ENCODE results near the gene GTF2H2C. TPM values are rescaled to one million over a fixed set of nuclear protein-coding genes. Genes with fewer than 3 reads are reported as not detected.

GTF2H2C gene
- total and polyA plus RNA-seq, 4 donors: 8.7 to 38.4 (median 19.5) TPM

- no peak overlapping the region for H3K4me3 ChIP-seq (ENCODE audit: low read depth in 1 of 3, low read length in 3 of 3)
- H3K4me1 ChIP-seq (ENCODE audit: control insufficient read depth in 4 of 4, insufficient read depth in 4 of 4, low read length in 3 of 4): peaks cover 0 to 4% (median 0%) of the 10 kb centered on the region in 4 donors
- H3K9ac ChIP-seq (ENCODE audit: low read depth in 1 of 2, low read length in 2 of 2): no peak overlapping the region
- DNase-seq (ENCODE audit: low spot score): no peak
- no peaks in the 10 kb centered on the region for H3K27me3 ChIP-seq (ENCODE audit: control insufficient read depth in 4 of 4, insufficient read depth in 4 of 4, low read length in 3 of 4)
- WGBS: 82% methylated on average over 5 of the region's 5 CpGs
- H3K27ac ChIP-seq (ENCODE audit: low read depth in 1 of 2, low read length in 2 of 2): no peak overlapping the region
- no peak for TF ChIP-seq RXRA (IDR thresholded peaks at IDR 0.05)
- TF ChIP-seq REST (IDR thresholded peaks at IDR 0.05): no peak
- TF ChIP-seq, protein P1, sequence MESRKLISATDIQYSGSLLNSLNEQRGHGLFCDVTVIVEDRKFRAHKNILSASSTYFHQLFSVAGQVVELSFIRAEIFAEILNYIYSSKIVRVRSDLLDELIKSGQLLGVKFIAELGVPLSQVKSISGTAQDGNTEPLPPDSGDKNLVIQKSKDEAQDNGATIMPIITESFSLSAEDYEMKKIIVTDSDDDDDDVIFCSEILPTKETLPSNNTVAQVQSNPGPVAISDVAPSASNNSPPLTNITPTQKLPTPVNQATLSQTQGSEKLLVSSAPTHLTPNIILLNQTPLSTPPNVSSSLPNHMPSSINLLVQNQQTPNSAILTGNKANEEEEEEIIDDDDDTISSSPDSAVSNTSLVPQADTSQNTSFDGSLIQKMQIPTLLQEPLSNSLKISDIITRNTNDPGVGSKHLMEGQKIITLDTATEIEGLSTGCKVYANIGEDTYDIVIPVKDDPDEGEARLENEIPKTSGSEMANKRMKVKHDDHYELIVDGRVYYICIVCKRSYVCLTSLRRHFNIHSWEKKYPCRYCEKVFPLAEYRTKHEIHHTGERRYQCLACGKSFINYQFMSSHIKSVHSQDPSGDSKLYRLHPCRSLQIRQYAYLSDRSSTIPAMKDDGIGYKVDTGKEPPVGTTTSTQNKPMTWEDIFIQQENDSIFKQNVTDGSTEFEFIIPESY (IDR thresholded peaks at IDR 0.05): no peak
- no peak for TF ChIP-seq FOXA2 (IDR thresholded peaks at IDR 0.05)
- TF ChIP-seq, protein P2, sequence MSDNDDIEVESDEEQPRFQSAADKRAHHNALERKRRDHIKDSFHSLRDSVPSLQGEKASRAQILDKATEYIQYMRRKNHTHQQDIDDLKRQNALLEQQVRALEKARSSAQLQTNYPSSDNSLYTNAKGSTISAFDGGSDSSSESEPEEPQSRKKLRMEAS (IDR thresholded peaks at IDR 0.05): no peak
- no peak for TF ChIP-seq FOXA1 (IDR thresholded peaks at IDR 0.05)
- TF ChIP-seq HNF4G (IDR thresholded peaks at IDR 0.05): no peak
- TF ChIP-seq TAF1 (conservative IDR thresholded peaks at IDR 0.05): no peak
- no peak for TF ChIP-seq YY1 (IDR thresholded peaks at IDR 0.05)
- no peak for TF ChIP-seq ATF3 (IDR thresholded peaks at IDR 0.05)
- no peak for TF ChIP-seq HNF4A (conservative IDR thresholded peaks at IDR 0.05)
- TF ChIP-seq JUND (IDR thresholded peaks at IDR 0.05): no peak
- no peak for TF ChIP-seq GABPA (IDR thresholded peaks at IDR 0.05 in 1 of 2, conservative IDR thresholded peaks at IDR 0.05 in 1 of 2)
- TF ChIP-seq EGR1 (IDR thresholded peaks at IDR 0.05; ENCODE audit: low read depth in 2 of 2): no peak
- TF ChIP-seq CTCF (IDR thresholded peaks at IDR 0.05; ENCODE audit: low read depth, low read length, missing input control): no peak
- no peak for TF ChIP-seq RAD21 (IDR thresholded peaks at IDR 0.05)
- TF ChIP-seq NR2F2 (IDR thresholded peaks at IDR 0.05): no peak
- TF ChIP-seq SP1 (IDR thresholded peaks at IDR 0.05): no peak
- peaks cover 3 to 12% (median 6%) of the 10 kb centered on the region in 4 donors for H3K36me3 ChIP-seq (ENCODE audit: control insufficient read depth in 4 of 4, insufficient read depth in 3 of 4, low read depth in 1 of 4, low read length in 3 of 4)
- no peaks in the 10 kb centered on the region for H3K9me3 ChIP-seq (ENCODE audit: control insufficient read depth in 4 of 4, low read length in 3 of 4)
Measured at GRCh38 chr5:69528035-69528434, 32.0 kb upstream of the GTF2H2C start.
